ENCODE results near the gene SGMS1. TPM values are rescaled to one million over a fixed set of nuclear protein-coding genes. Genes with fewer than 3 reads are reported as not detected.
A peak's percentile ranks its signal among the peaks of the same experiment; 100 is the strongest.

Gene SGMS1
- total RNA-seq, 1 experiment from 2014 or later: 24.7 TPM

DNA sequence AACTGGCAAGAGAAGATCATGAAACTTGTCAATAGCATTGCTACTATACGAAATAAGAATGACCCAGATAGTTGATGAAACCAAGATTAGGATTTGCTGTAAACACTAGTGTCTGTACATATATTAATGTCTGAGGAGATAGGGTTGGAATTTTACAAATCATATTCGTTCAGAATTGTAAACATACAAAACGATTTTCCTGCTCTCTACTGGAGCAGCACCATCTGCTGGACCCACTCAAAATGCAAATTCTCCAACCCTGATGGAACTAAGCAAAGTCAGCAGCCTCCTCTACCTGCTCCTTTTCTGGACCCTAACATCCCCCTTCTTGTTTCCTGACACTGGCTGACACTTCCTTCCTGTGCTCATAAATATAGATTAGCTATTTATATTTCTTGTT is 29.4 kb upstream of the SGMS1 start:
- Mint-ChIP-seq H3K36me3 (ENCODE audit: insufficient read depth, unreplicated experiment) (no peaks in the 10 kb centered on the region), H3K27ac (ENCODE audit: low read depth, unreplicated experiment) (no peak overlapping the region), H3K9me3 (ENCODE audit: unreplicated experiment) (no peaks in the 10 kb centered on the region), H3K4me1 (ENCODE audit: insufficient read depth, unreplicated experiment) (peaks cover 10% of the 10 kb centered on the region), H3K27me3 (ENCODE audit: insufficient read depth, unreplicated experiment) (no peaks in the 10 kb centered on the region), H3K4me3 (ENCODE audit: unreplicated experiment) (no peak overlapping the region)
- peak; percentile 31 for DNase-seq (ENCODE audit: unreplicated experiment)
- BruUV-seq (replicated peaks): no TSS peak
- POLR2A ChIA-PET: interaction anchor here (0.9 kb wide), 1 partner anchor 13 kb away, joined by 3 read pairs; no protein-coding TSS in a partner anchor
- CTCF ChIA-PET: interaction anchor here (0.6 to 2.4 kb wide), 21 partner anchors 10 to 492 kb away, joined by 3 to 13 read pairs (median 4); partner anchors contain the start of gene SGMS1
- intact Hi-C loops (cut with micrococcal nuclease): loop anchor here (1.0 to 2.0 kb wide), 3 partner anchors 31 to 286 kb away; no protein-coding TSS in a partner anchor
- TF ChIP-seq, protein P1, sequence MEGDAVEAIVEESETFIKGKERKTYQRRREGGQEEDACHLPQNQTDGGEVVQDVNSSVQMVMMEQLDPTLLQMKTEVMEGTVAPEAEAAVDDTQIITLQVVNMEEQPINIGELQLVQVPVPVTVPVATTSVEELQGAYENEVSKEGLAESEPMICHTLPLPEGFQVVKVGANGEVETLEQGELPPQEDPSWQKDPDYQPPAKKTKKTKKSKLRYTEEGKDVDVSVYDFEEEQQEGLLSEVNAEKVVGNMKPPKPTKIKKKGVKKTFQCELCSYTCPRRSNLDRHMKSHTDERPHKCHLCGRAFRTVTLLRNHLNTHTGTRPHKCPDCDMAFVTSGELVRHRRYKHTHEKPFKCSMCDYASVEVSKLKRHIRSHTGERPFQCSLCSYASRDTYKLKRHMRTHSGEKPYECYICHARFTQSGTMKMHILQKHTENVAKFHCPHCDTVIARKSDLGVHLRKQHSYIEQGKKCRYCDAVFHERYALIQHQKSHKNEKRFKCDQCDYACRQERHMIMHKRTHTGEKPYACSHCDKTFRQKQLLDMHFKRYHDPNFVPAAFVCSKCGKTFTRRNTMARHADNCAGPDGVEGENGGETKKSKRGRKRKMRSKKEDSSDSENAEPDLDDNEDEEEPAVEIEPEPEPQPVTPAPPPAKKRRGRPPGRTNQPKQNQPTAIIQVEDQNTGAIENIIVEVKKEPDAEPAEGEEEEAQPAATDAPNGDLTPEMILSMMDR (IDR thresholded peaks at IDR 0.05; ENCODE audit: unreplicated experiment): peak; percentile 47

- intact Hi-C loops (cut with micrococcal nuclease): loop anchor here (2.0 kb wide), 1 partner anchor 285 kb away; no protein-coding TSS in a partner anchor
- no peak for DNase-seq (ENCODE audit: unreplicated experiment)
- CTCF ChIA-PET: interaction anchor here (0.6 to 2.4 kb wide), 8 partner anchors 12 to 375 kb away, joined by 3 to 8 read pairs (median 4); partner anchors contain the start of gene SGMS1
- POLR2A ChIA-PET: interaction anchor here (1.0 kb wide), 1 partner anchor 27 kb away, joined by 3 read pairs; no protein-coding TSS in a partner anchor
- no peak overlapping the region for H3K27ac Mint-ChIP-seq (ENCODE audit: low read depth, unreplicated experiment)
- no TSS peak for BruUV-seq (replicated peaks)
- no peaks in the 10 kb centered on the region for H3K27me3 Mint-ChIP-seq (ENCODE audit: insufficient read depth, unreplicated experiment)
- no peaks in the 10 kb centered on the region for H3K9me3 Mint-ChIP-seq (ENCODE audit: unreplicated experiment)
- peaks cover 10% of the 10 kb centered on the region for H3K4me1 Mint-ChIP-seq (ENCODE audit: insufficient read depth, unreplicated experiment)
- no peak overlapping the region for H3K4me3 Mint-ChIP-seq (ENCODE audit: unreplicated experiment)
- H3K36me3 Mint-ChIP-seq (ENCODE audit: insufficient read depth, unreplicated experiment): no peaks in the 10 kb centered on the region
- TF ChIP-seq, protein P1 (IDR thresholded peaks at IDR 0.05; ENCODE audit: unreplicated experiment): no peak
These were observed 28.1 kb upstream of the SGMS1 start for GRCh38 chr10:50651808-50652207.

- peaks cover 10% of the 10 kb centered on the region for H3K4me1 Mint-ChIP-seq (ENCODE audit: insufficient read depth, unreplicated experiment)
- ChIA-PET POLR2A (interaction anchor here (0.8 kb wide), 1 partner anchor 26 kb away, joined by 3 read pairs; no protein-coding TSS in a partner anchor), CTCF (no interaction called here)
- H3K36me3 Mint-ChIP-seq (ENCODE audit: insufficient read depth, unreplicated experiment): no peaks in the 10 kb centered on the region
- intact Hi-C loops (cut with micrococcal nuclease): no loop called here
- no peak overlapping the region for H3K27ac Mint-ChIP-seq (ENCODE audit: low read depth, unreplicated experiment)
- BruUV-seq (replicated peaks): no TSS peak
- no peak overlapping the region for H3K4me3 Mint-ChIP-seq (ENCODE audit: unreplicated experiment)
- TF ChIP-seq, protein P1 (IDR thresholded peaks at IDR 0.05; ENCODE audit: unreplicated experiment): no peak
- H3K27me3 Mint-ChIP-seq (ENCODE audit: insufficient read depth, unreplicated experiment): no peaks in the 10 kb centered on the region
- no peak for DNase-seq (ENCODE audit: unreplicated experiment)
- no peaks in the 10 kb centered on the region for H3K9me3 Mint-ChIP-seq (ENCODE audit: unreplicated experiment)
These were observed 26.7 kb upstream of the SGMS1 start for GRCh38 chr10:50650481-50650880.

DNA sequence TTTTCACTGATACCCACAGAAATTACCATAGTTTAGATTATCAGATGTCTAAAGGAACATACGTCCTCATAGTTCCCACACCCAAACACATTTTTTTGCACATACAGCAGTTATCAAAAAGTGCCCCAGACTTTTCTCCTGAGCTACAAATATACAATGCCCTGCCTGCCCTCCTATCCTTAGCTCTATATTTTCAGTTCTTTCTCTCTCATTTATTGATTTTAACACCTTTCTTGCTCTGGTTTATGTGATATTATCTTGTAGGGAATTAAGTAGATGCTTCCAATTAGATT is 25.1 kb upstream of the SGMS1 start:
- Mint-ChIP-seq H3K9me3 (ENCODE audit: unreplicated experiment) (no peaks in the 10 kb centered on the region), H3K27me3 (ENCODE audit: insufficient read depth, unreplicated experiment) (no peaks in the 10 kb centered on the region), H3K36me3 (ENCODE audit: insufficient read depth, unreplicated experiment) (no peaks in the 10 kb centered on the region), H3K27ac (ENCODE audit: low read depth, unreplicated experiment) (no peak overlapping the region), H3K4me3 (ENCODE audit: unreplicated experiment) (no peak overlapping the region), H3K4me1 (ENCODE audit: insufficient read depth, unreplicated experiment) (peaks cover 10% of the 10 kb centered on the region)
- TF ChIP-seq, protein P1 (IDR thresholded peaks at IDR 0.05; ENCODE audit: unreplicated experiment): no peak
- intact Hi-C loops (cut with micrococcal nuclease): no loop called here
- CTCF ChIA-PET: interaction anchor here (0.6 to 1.2 kb wide), 2 partner anchors 87 to 604 kb away, joined by 3 to 6 read pairs; no protein-coding TSS in a partner anchor
- no peak for DNase-seq (ENCODE audit: unreplicated experiment)
- no TSS peak for BruUV-seq (replicated peaks)
- POLR2A ChIA-PET: no interaction called here

All from MCF 10A (cell line).